OCI-LY3 (cell line): Measurements from ENCODE around the gene TNS1.

ENCODE experiments used
- EZH2phosphoT487 ChIP-seq: fragments of 200-600 bp; shearing (Covaris generic); IDR thresholded peaks from 2 replicates; pipeline ENCODE4 v1.6.1; 2018; ENCODE audit warnings: antibody characterized with exemption, mixed run types, low read depth
- TF ChIP-seq, protein P1 (sequence below): fragments of 200-600, 300-600 bp; sonication (generic); IDR thresholded peaks from 2 replicates; pipeline ENCODE4 v1.5.1; 2014; ENCODE audit warnings: antibody characterized with exemption, low read length, low read depth

DNA sequence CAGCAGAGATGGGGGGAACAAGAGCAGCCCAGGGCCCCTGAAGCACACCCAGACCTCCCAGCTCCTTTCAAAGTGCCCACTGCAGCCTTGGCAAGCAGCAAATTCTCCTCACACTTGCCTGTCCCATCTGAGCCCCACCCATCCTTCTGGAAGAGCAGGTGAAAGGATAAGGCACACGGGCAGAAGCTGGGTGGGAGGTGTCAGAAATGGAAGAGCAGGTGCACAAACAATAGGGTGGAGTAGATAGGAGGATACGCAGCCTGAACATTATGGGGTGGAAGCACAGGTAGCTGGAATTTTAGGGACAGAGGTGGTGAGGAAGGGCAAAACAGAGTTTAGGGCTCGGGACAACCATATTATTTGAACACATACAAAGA lies 69.2 kb downstream of the TNS1 start:
- TF ChIP-seq, protein P1, sequence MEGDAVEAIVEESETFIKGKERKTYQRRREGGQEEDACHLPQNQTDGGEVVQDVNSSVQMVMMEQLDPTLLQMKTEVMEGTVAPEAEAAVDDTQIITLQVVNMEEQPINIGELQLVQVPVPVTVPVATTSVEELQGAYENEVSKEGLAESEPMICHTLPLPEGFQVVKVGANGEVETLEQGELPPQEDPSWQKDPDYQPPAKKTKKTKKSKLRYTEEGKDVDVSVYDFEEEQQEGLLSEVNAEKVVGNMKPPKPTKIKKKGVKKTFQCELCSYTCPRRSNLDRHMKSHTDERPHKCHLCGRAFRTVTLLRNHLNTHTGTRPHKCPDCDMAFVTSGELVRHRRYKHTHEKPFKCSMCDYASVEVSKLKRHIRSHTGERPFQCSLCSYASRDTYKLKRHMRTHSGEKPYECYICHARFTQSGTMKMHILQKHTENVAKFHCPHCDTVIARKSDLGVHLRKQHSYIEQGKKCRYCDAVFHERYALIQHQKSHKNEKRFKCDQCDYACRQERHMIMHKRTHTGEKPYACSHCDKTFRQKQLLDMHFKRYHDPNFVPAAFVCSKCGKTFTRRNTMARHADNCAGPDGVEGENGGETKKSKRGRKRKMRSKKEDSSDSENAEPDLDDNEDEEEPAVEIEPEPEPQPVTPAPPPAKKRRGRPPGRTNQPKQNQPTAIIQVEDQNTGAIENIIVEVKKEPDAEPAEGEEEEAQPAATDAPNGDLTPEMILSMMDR, result no peak
- TF ChIP-seq EZH2phosphoT487, result no peak
